Nasal cavity respiratory epithelium epithelial cell of viscerocranial mucosa (primary cell): ENCODE measurements around the gene HDHD5. TPM values are rescaled to one million over a fixed set of nuclear protein-coding genes. Genes with fewer than 3 reads are reported as not detected.

Experiments used
- total RNA-seq: library from RNA; depleted of rRNA; stranded (reverse); fragments of >200 nt; gene quantifications from 2 replicates; pipeline ENCODE4 v1.2.3, GENCODE V29; 2014

HDHD5 gene
- total RNA-seq, result 24.8 and 30.8 TPM in 2 replicates

DNA sequence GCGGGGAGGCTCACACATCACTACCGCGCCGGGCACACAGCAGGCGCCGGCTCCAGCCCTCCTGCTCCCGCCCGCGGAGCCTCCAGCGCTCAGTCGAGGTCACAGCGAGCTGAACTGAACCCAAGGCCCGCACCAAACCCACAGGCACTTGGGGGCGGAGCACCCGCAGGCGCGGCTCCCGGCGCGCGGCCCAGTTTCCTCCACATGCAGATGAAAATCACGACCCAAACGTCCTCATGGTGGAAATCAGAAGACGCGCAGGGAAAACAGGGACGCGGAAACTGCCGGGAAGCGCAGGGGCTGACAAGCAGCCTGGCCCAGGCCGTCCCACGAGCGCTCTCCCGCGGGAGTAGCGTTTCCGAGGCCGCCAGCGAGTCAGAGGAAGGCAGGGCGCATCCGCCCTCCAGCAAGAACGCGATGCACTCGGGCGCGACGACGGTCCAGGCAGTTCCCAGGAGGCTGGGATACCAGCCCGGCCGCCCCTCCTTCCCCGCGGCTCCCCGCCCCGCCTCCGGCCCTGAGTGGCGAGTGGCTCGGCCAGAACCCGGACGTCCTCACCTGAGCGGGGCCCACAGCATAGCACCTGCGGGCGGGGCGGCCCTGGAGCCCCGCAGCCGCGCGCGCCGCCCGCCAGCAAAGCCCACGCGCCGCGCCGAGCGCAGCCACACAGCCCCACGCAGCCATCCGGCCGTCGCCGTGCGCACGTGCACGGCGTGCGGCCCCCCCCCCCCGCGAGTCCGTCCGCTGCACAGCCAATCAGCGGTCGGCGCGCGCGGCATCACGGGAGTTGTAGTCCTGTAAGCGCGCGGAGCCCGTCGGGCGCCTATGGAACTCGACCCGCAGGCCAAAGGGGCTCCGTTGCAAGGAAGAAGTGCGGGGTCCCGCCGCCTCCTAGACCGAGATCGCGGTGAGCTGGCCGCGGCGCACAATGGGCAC is at the start of gene HDHD5:
HDHD5 (minus strand) TSS at position 710 of the 936 bp plus-strand sequence; CDS start at position 684, 26 bp downstream.

DNA sequence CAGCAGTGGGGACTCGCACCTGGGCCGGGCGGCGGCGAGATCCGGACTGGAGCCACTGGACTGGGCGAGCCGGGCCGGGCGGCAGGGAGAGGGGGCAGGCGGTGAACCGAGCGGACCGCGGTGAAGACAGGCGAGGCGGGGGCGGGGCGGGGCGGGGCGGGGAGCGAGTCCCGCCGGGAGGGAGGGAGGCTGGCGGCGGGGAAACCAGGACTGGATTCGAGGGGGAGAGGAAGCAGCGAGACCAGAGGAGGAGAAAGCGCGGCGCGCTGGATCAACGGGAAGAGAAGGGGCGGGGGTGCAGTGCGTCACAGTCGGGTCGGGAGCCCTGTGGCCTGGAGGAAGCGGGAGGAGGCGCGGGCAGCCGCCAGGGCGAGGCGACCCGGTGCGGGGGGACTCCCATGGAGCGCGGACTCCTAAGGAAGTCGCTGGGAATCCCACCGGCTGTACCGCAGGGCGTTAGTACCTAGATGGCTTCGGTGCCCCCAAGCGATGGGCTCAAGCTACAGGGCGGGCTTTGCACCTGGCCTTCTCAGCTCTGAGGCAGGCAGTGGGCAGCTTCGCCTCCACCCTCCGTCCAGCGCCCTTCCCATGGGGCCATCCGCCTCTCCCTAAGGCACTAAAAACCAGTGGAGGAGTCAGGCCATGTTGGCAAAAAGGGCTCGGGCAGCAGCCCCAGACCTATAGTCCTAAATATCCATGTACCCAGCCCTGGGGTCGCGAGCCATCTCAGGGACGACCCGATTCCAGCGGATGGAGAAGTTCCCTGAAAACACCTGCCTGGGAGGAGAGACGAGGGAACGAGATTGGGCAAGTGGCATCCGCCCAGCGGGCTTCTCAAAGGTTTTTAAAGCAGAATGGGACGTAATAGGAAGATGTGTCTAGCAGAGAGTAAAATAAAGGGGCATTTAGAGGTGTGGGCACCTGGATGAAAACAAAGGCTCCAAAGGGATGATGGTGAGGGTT is 37.6 kb downstream of the HDHD5 start, which contains the start of gene TMEM121B:
TMEM121B (minus strand) TSS at position 128 of the 963 bp plus-strand sequence. CDS start 233 bp downstream, outside the sequence.

Other genes with a start within 250 kb of the HDHD5 start
- not detected in 2 replicates for gene GAB4, start 151.1 kb downstream of the HDHD5 start, total RNA-seq
- gene IL17RA, start 74.3 kb downstream of the HDHD5 start, total RNA-seq, result 4.1 and 13.5 TPM in 2 replicates
- gene TMEM121B, start 37.9 kb downstream of the HDHD5 start, total RNA-seq, result 0.07 TPM in 1 of 2 replicates, not detected in the other
- 0.34 and 1.9 TPM in 2 replicates for gene ADA2, start 60.2 kb upstream of the HDHD5 start, total RNA-seq
- 0.07 and 0.34 TPM in 2 replicates for gene CECR2, start 210.2 kb upstream of the HDHD5 start, total RNA-seq